Gastroesophageal sphincter (tissue), 3 donors: ENCODE data around the gene R3HCC1L.

Experiments
- CTCF ChIP-seq, 4 experiments: fragments of 200-600 bp in 2 of 4; fragments of 450-650 bp in 2 of 4; sonication (generic) in 1 of 4; IDR thresholded peaks; one replicate each; pipeline ENCODE4 v1.5.1; 2017 to 2019; ENCODE audit warnings: antibody characterized with exemption in 4 of 4, mild to moderate bottlenecking in 2 of 4, moderate library complexity in 2 of 4
- EP300 ChIP-seq: sonication (generic); formaldehyde crosslinking; IDR thresholded peaks from one replicate; pipeline ENCODE4 v1.6.1; 2017; ENCODE audit warnings: antibody characterized with exemption, mild to moderate bottlenecking
- POLR2A ChIP-seq, 2 donors: fragments of 450-650 bp; IDR thresholded peaks; one replicate each; pipeline ENCODE4 v1.6.1; 2017; ENCODE audit warnings: antibody characterized with exemption in 2 of 2, mild to moderate bottlenecking in 2 of 2, moderate library complexity in 1 of 2

DNA sequence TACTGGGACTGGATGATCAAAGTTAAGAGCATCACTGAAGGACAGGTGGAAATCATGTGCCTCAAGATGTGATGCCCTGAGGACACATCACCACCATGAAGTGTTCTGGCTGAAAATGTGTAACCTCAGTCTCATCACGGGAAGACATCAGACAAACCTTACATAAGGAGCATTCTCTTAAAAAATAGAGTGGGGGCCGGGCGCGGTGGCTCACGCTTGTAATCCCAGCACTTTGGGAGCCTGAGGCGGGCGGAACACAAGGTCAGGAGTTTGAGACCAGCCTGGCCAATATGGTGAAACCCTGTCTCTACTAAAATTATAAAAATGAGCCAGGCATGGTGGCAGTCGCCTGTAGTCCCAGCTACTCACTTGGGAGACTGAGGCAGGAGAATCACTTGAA lies 67.9 kb downstream of the R3HCC1L start:
- TF ChIP-seq CTCF (IDR thresholded peaks at IDR 0.05) (no peak), POLR2A (IDR thresholded peaks at IDR 0.05) (no peak), EP300 (no peak)
